Transverse colon (tissue), 4 donors: ENCODE data around the gene FLYWCH2.
A peak's percentile ranks its signal among the peaks of the same experiment; 100 is the strongest.

Experiments used
- CTCF ChIP-seq, 5 experiments: fragments of 200-600 bp in 3 of 5; fragments of 450-650 bp in 2 of 5; sonication (generic) in 3 of 5; IDR thresholded peaks; 1 replicate in 2 of 5; 2 replicates in 3 of 5; pipeline ENCODE4 v1.5.1; 2016 to 2017; ENCODE audit warnings: antibody characterized with exemption in 5 of 5, inconsistent platforms in 3 of 5, mild to moderate bottlenecking in 2 of 5, moderate library complexity in 1 of 5
- POLR2A ChIP-seq: fragments of 450-650 bp; IDR thresholded peaks from one replicate; pipeline ENCODE4 v1.6.1; 2016; ENCODE audit warnings: antibody characterized with exemption, mild to moderate bottlenecking, moderate library complexity
- POLR2AphosphoS5 ChIP-seq, 3 donors: sonication (generic); formaldehyde crosslinking; IDR thresholded peaks; one replicate each; pipeline ENCODE4 v1.6.1; 2016; ENCODE audit warnings: antibody characterized with exemption in 3 of 3

GRCh38 chr16:2842340-2843000 lies 40.5 kb upstream of the FLYWCH2 start:
- TF ChIP-seq CTCF (IDR thresholded peaks at IDR 0.05) (peak; percentile 25 to 47 (median 31)), POLR2AphosphoS5 (IDR thresholded peaks at IDR 0.05) (no peak), POLR2A (no peak)
